Right atrium auricular region (tissue), 2 donors: ENCODE results near the gene DEGS2. TPM values are rescaled to one million over a fixed set of nuclear protein-coding genes. Genes with fewer than 3 reads are reported as not detected.
A peak's percentile ranks its signal among the peaks of the same experiment; 100 is the strongest.
"Not testable (repeated sequence)": the region's sequence is repeated elsewhere in the genome, so short reads cannot be mapped to it uniquely, and the experiment has no call there.

Experiments used
- DNase-seq: peaks from one replicate; pipeline ENCODE4 v3.0.0-alpha.2; 2019; ENCODE audit warnings: low spot score
- H3K27ac ChIP-seq, 2 donors: fragments of 200-600 bp; sonication (generic); 1 replicate in 1 of 2; 2 replicates in 1 of 2; pipeline ENCODE4 v1.5.1; 2016 to 2019
- H3K27me3 ChIP-seq, 2 donors: fragments of 200-600 bp; sonication (generic); one replicate each; pipeline versions ENCODE4 v1.5.1 to v1.6.0; 2017 to 2019
- H3K36me3 ChIP-seq: fragments of 200-600 bp; sonication (generic); one replicate; pipeline ENCODE4 v1.5.1; 2016
- H3K4me1 ChIP-seq, 2 donors: fragments of 200-600 bp; sonication (generic); one replicate each; pipeline versions ENCODE4 v1.5.1 to v1.6.0; 2017 to 2019
- H3K4me3 ChIP-seq, 2 donors: fragments of 200-600 bp; sonication (generic); 1 replicate in 1 of 2; 2 replicates in 1 of 2; pipeline ENCODE4 v1.5.1; 2017 to 2019; ENCODE audit warnings: mild to moderate bottlenecking in 1 of 2, moderate library complexity in 1 of 2
- H3K9me3 ChIP-seq, 2 donors: fragments of 200-600 bp; sonication (generic); one replicate each; pipeline ENCODE4 v1.5.1; 2019
- total RNA-seq, 2 donors: library from RNA; depleted of rRNA; stranded (reverse); fragments of >200 nt; gene quantifications; one replicate each; pipeline ENCODE4 v1.1.0, GENCODE V29; 2016
- TF ChIP-seq, protein P1 (sequence below), 2 donors: fragments of 200-600 bp; sonication (generic); IDR thresholded peaks; one replicate each; pipeline ENCODE4 v1.5.1; 2019; ENCODE audit warnings: antibody characterized with exemption in 2 of 2

Gene DEGS2
- total RNA-seq = not detected

DNA sequence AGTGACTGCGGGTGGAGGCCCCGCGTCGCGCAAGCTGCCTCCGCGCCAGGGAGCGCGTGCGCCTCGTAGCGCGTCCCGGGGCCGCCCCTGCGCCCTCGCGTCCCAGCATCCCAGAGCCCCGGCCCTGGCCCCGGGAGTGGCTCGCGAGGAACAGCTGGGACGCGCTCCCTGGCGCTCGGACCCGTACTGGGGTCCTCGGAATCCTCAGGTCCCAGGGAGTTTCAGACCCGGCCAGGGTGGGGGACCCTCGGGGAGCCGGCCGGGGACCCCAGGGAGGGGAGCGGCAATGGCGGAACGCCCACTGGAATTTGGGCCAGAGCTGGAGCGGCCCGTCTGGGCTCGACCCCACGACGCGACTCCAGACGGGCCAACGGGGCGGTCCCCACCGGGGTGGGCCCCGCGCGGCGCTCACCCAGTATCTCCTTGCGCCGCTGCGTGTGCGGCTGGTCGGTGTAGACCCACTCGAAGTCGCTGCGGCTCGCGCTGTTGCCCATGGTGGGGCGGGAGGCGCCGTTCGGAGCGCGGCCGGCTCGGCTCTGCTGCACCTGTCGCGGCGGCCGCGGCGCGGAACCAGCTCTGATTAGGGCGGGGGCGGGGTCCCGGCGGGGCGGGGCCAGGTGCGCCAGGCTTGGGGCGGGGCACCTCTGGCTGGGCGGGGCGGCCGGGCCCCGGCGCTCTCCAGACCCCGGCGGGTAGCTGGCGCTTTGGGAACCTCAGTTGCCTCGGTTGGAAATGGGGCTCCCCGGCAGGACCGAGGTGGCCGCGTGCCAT lies at the start of gene DEGS2:
DEGS2 (minus strand) TSS at position 552 of the 771 bp plus-strand sequence; CDS start at position 494, 58 bp downstream.
- no peak for DNase-seq
- H3K4me1 ChIP-seq = peaks cover 0 to 17% of the 10 kb centered on the region in 2 donors
- no peak within 1 kb of the TSS for H3K27ac ChIP-seq
- H3K27me3 ChIP-seq = peaks cover 11 to 18% of the 10 kb centered on the region in 2 donors
- TF ChIP-seq, protein P1, sequence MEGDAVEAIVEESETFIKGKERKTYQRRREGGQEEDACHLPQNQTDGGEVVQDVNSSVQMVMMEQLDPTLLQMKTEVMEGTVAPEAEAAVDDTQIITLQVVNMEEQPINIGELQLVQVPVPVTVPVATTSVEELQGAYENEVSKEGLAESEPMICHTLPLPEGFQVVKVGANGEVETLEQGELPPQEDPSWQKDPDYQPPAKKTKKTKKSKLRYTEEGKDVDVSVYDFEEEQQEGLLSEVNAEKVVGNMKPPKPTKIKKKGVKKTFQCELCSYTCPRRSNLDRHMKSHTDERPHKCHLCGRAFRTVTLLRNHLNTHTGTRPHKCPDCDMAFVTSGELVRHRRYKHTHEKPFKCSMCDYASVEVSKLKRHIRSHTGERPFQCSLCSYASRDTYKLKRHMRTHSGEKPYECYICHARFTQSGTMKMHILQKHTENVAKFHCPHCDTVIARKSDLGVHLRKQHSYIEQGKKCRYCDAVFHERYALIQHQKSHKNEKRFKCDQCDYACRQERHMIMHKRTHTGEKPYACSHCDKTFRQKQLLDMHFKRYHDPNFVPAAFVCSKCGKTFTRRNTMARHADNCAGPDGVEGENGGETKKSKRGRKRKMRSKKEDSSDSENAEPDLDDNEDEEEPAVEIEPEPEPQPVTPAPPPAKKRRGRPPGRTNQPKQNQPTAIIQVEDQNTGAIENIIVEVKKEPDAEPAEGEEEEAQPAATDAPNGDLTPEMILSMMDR (IDR thresholded peaks at IDR 0.05) = no peak
- H3K4me3 ChIP-seq = peak within 1 kb of the TSS; percentile 4 to 48
- H3K9me3 ChIP-seq = peaks cover 0 to 12% of the 10 kb centered on the region in 2 donors
- no peaks in the 10 kb centered on the region for H3K36me3 ChIP-seq

- H3K27me3 ChIP-seq, H3K27ac ChIP-seq, DNase-seq, H3K9me3 ChIP-seq, H3K36me3 ChIP-seq, H3K4me3 ChIP-seq, H3K4me1 ChIP-seq: not testable (repeated sequence)
These were observed 48.7 kb upstream of the DEGS2 start for GRCh38 chr14:100208136-100208535.

DNA sequence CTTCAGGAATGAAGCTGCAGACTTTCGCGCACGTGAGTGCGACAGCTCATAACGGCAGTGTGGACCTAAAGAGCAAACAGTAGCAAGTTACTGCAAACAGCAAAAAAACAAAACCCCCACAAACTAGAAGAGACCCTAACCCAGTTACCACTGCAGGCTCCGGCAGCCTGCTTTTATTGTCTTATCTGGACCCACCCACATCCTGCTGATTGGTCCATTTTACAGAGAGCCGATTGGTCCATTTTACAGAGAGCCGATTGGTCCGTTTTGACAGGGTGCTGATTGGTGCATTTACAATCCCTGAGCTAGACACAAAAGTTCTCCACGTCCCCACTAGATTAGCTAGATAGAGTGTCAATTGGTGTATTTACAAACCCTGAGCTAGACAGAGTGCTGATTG lies 48.1 kb upstream of the DEGS2 start:
- H3K27ac ChIP-seq, DNase-seq, H3K4me3 ChIP-seq, H3K9me3 ChIP-seq, H3K27me3 ChIP-seq, H3K36me3 ChIP-seq, H3K4me1 ChIP-seq: not testable (repeated sequence)

DNA sequence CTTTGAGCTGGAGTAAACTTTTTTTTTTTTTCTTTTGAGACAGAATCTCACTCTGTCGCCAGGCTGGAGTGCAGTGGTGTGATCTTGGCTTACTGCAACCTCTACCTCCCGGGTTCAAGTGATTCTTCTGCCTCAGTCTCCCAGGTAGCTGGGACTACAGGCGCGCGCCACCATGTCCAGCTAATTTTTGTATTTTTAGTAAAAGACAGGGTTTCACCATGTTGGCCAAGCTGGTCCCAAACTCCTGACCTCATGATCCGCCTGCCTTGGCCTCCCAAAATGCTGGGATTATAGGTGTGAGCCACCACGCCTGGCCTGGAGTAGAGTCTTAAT lies 45.4 kb upstream of the DEGS2 start:
- not testable (repeated sequence) for DNase-seq, H3K27me3 ChIP-seq, H3K27ac ChIP-seq, H3K9me3 ChIP-seq, H3K4me1 ChIP-seq, H3K36me3 ChIP-seq, H3K4me3 ChIP-seq

DNA sequence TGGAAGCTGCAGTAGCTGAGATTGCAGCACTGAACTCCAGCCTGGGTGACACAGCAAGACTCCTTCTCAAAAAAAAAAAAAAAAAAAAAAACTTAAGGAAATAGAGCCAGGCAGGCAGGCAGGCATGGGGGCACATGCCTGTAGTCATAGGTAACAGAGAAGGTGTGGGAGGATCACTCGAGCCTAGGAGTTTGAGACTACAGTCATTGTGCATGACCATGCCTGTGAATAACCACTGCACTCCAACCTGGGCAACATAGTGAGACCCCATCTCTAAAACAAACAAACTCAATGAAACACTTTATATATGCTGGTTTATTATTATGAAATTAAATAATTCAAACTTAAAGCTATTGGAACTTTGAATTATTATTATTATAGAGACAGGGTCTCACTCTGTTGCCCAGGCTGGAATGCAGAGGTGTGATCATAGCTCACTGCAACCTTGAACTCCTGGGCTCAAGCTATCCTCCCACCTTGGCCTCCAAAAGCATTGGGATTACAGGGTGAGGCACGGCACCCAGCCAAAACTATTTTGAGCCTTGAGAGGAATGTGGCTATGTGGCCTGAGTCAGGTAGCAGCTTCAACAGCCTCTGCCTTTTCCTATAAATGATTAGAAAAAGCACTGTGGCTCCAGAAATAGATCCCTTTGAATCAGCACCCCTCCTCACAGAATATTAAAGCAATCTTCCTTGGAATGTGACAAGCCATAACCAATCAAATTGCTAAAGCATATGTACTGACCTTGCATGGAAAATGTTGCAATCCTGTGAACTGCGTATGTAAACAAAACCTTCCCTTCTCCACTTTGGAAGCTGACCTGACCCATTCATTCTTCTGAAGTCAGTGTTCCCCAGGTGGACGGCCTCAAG lies 44.8 kb upstream of the DEGS2 start:
- TF ChIP-seq, protein P1 (IDR thresholded peaks at IDR 0.05) = no peak
- no peaks in the 10 kb centered on the region for H3K4me1 ChIP-seq
- no peak for DNase-seq
- H3K27me3 ChIP-seq = no peaks in the 10 kb centered on the region
- H3K27ac ChIP-seq = no peak overlapping the region
- no peaks in the 10 kb centered on the region for H3K9me3 ChIP-seq
- H3K4me3 ChIP-seq = no peak overlapping the region
- H3K36me3 ChIP-seq = no peaks in the 10 kb centered on the region

GRCh38 chr14:100203146-100203545 lies 43.7 kb upstream of the DEGS2 start:
- H3K4me3 ChIP-seq = no peak overlapping the region
- H3K4me1 ChIP-seq = no peaks in the 10 kb centered on the region
- no peaks in the 10 kb centered on the region for H3K9me3 ChIP-seq
- no peak overlapping the region for H3K27ac ChIP-seq
- no peaks in the 10 kb centered on the region for H3K27me3 ChIP-seq
- DNase-seq = no peak
- H3K36me3 ChIP-seq = no peaks in the 10 kb centered on the region
- TF ChIP-seq, protein P1 (IDR thresholded peaks at IDR 0.05) = no peak

DNA sequence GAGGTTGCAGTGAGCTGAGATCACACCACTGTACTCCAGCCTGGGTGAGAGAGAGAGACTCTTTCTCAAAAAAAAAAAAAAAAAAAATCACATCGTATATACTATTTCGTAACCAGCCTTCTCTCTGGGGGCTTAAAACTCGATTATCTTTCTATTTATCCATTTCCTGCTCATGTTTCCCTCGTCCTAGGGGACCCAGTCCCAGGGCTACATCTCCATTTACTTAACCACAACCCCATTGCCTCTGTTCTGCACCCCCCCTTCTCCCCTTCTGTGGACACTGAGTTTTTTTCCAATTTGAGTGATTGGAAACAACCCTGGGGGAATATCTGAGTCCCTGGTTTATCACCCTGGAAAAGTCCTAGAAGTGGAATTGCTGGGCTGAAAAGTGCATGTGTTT lies 43.3 kb upstream of the DEGS2 start:
- H3K27me3 ChIP-seq = no peaks in the 10 kb centered on the region
- H3K36me3 ChIP-seq = no peaks in the 10 kb centered on the region
- TF ChIP-seq, protein P1 (IDR thresholded peaks at IDR 0.05) = no peak
- no peak overlapping the region for H3K4me3 ChIP-seq
- H3K9me3 ChIP-seq = no peaks in the 10 kb centered on the region
- no peak overlapping the region for H3K27ac ChIP-seq
- no peaks in the 10 kb centered on the region for H3K4me1 ChIP-seq
- no peak for DNase-seq
